Endothelial cell (in vitro differentiated cells): ENCODE results near the gene S100G. TPM values are rescaled to one million over a fixed set of nuclear protein-coding genes. Genes with fewer than 3 reads are reported as not detected.
"Not testable (repeated sequence)": the region's sequence is repeated elsewhere in the genome, so short reads cannot be mapped to it uniquely, and the experiment has no call there.

ENCODE experiments used
- DNase-seq: peaks from one replicate; pipeline ENCODE4 v3.0.0; 2021; ENCODE audit warnings: low spot score
- H3K27ac Mint-ChIP-seq: one replicate; pipeline ENCODE4 v1.8.0; 2021; ENCODE audit warnings: mixed read lengths, inconsistent platforms; ENCODE audit not compliant: unreplicated experiment
- H3K27me3 Mint-ChIP-seq: one replicate; pipeline ENCODE4 v1.8.0; 2021; ENCODE audit warnings: mild to moderate bottlenecking, moderate library complexity, mixed read lengths, inconsistent platforms; ENCODE audit not compliant: unreplicated experiment
- H3K36me3 Mint-ChIP-seq: one replicate; pipeline ENCODE4 v1.8.0; 2021; ENCODE audit warnings: mild to moderate bottlenecking, low read depth, mixed read lengths, inconsistent platforms; ENCODE audit not compliant: unreplicated experiment
- H3K4me1 Mint-ChIP-seq: one replicate; pipeline ENCODE4 v1.8.0; 2021; ENCODE audit warnings: mild to moderate bottlenecking, mixed read lengths, inconsistent platforms; ENCODE audit not compliant: unreplicated experiment
- H3K4me3 Mint-ChIP-seq: one replicate; pipeline ENCODE4 v1.8.0; 2021; ENCODE audit warnings: mild to moderate bottlenecking, mixed read lengths, inconsistent platforms; ENCODE audit not compliant: unreplicated experiment
- H3K9me3 Mint-ChIP-seq: one replicate; pipeline ENCODE4 v1.8.0; 2021; ENCODE audit warnings: mixed read lengths, inconsistent platforms; ENCODE audit not compliant: unreplicated experiment
- CTCF ChIP-seq: fragments of 200-600 bp; sonication (generic); IDR thresholded peaks from one replicate; pipeline ENCODE4 v1.5.0; 2021; ENCODE audit warnings: antibody characterized with exemption; ENCODE audit not compliant: unreplicated experiment
- long read RNA-seq: library from polyadenylated mRNA; unstranded; transcript quantifications from one replicate; pipeline ENCODE4 v2.0.0, GENCODE V29; 2020; ENCODE audit not compliant: unreplicated experiment
- total RNA-seq: library from RNA; stranded (reverse); fragmentation: NEBNext Ultra II Directional; extraction: Animal tissue kit (Norgen Biotek cat#: 25700); gene quantifications from one replicate; pipeline ENCODE4 v1.2.1, GENCODE V29; 2021; ENCODE audit not compliant: unreplicated experiment

S100G gene
- total RNA-seq = not detected
- long read RNA-seq = 0 reads

GRCh38 chrX:16649858-16650257, at the start of gene S100G:
TSS of gene S100G (plus strand) at chrX:16650158. CDS start at chrX:16651007, 849 bp downstream.
- peaks cover 5% of the 10 kb centered on the region for H3K36me3 Mint-ChIP-seq
- H3K9me3 Mint-ChIP-seq = no peaks in the 10 kb centered on the region

GRCh38 chrX:16601885-16602284, 48.1 kb upstream of the S100G start:
- no peak for DNase-seq
- Mint-ChIP-seq H3K36me3 (peaks cover 4% of the 10 kb centered on the region), H3K4me3 (no peak overlapping the region), H3K27me3 (no peaks in the 10 kb centered on the region), H3K27ac (no peak overlapping the region), H3K4me1 (peaks cover 26% of the 10 kb centered on the region), H3K9me3 (no peaks in the 10 kb centered on the region)
- TF ChIP-seq CTCF = no peak

More at GRCh38 chrX:16649858-16650257, at the start of gene S100G:
- DNase-seq = no peak
- Mint-ChIP-seq H3K4me3 (no peak within 1 kb of the TSS), H3K27ac (no peak within 1 kb of the TSS), H3K27me3 (no peaks in the 10 kb centered on the region), H3K4me1 (no peaks in the 10 kb centered on the region)
- no peak for TF ChIP-seq CTCF

GRCh38 chrX:16603235-16603634, 46.7 kb upstream of the S100G start:
- not testable (repeated sequence) for H3K36me3 Mint-ChIP-seq, H3K9me3 Mint-ChIP-seq, H3K27ac Mint-ChIP-seq, DNase-seq, H3K4me3 Mint-ChIP-seq, H3K27me3 Mint-ChIP-seq
- H3K4me1 Mint-ChIP-seq = peaks cover 26% of the 10 kb centered on the region

- Mint-ChIP-seq H3K27me3 (no peaks in the 10 kb centered on the region), H3K4me3 (no peak overlapping the region), H3K36me3 (peaks cover 4% of the 10 kb centered on the region), H3K27ac (peak overlapping the region; percentile 98), H3K4me1 (peaks cover 26% of the 10 kb centered on the region), H3K9me3 (no peaks in the 10 kb centered on the region)
- no peak for TF ChIP-seq CTCF
- no peak for DNase-seq
These were observed 46.1 kb upstream of the S100G start for GRCh38 chrX:16603822-16604221.

GRCh38 chrX:16604337-16604736, 45.6 kb upstream of the S100G start:
- H3K4me3 Mint-ChIP-seq = no peak overlapping the region
- H3K36me3 Mint-ChIP-seq = peaks cover 4% of the 10 kb centered on the region
- H3K27me3 Mint-ChIP-seq = no peaks in the 10 kb centered on the region
- no peak for TF ChIP-seq CTCF
- H3K9me3 Mint-ChIP-seq = no peaks in the 10 kb centered on the region
- H3K4me1 Mint-ChIP-seq = peaks cover 26% of the 10 kb centered on the region
- H3K27ac Mint-ChIP-seq = peak overlapping the region; percentile 98
- DNase-seq = no peak
